ENCODE results near the gene UBE2M.

UBE2M gene

GRCh38 chr19:58570770-58571574, 12.6 kb upstream of the UBE2M start:
- no peak for DNase-seq (ENCODE audit: low spot score)

DNA sequence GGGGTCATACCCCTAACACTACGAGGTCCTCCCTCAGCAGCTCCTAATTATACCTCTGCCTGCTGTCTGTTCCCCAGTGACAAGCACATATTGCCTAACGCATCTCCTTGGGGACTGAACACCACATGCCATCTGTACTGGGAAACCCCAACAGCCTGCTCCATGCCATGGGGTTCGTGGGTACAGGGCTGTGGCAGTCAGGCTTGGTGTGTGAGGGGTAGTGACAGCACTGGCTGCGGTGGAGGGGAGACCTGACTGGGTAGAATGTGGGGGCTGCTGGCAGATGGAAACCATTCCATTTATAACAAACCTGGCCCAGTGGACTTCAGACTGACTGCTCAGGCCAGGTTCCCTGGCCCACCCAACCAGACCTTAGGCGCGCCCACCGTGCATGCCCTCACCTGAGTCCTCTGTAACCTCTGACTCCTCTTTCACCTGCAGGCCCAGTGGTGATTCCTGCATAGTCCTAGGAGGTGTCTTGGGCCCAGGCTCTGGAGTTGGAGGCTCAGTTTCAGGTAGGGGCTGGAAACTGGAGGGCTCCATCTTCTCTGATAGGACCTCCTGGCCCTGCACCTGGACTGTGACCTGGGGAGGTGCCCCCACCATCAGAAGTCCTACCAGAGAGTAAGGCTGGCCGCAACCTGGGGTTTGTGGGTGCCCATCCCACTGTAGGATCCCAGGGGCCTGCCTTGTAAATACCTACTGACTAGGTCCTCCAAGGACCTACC, 11.7 kb upstream of the UBE2M start:
- DNase-seq (ENCODE audit: low spot score): no peak

- no peak for DNase-seq (ENCODE audit: low spot score)
Measured at GRCh38 chr19:58569191-58569942, 11.0 kb upstream of the UBE2M start.

GRCh38 chr19:58568453-58569130, 10.2 kb upstream of the UBE2M start:
- no peak for DNase-seq (ENCODE audit: low spot score)

DNA sequence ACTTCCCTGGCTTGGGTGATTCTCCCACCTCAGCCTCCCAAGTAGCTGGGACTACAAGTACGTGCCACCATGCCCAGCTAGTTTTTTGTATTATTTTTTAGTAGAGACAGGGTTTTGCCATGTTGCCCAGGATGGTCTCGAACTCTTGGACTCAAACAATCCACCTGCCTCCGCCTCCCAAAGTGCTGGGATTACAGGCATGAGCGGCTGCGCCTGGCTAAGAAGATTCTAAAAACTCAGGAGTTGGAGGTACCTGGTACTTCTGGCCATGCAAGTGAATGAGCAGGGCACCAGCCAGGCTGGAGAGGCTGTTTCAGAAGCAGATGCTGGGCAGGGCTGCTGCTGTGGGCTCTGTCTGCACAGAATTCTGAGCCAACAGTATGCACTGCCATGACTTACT, 8.6 kb upstream of the UBE2M start:
- DNase-seq (ENCODE audit: low spot score): no peak

DNA sequence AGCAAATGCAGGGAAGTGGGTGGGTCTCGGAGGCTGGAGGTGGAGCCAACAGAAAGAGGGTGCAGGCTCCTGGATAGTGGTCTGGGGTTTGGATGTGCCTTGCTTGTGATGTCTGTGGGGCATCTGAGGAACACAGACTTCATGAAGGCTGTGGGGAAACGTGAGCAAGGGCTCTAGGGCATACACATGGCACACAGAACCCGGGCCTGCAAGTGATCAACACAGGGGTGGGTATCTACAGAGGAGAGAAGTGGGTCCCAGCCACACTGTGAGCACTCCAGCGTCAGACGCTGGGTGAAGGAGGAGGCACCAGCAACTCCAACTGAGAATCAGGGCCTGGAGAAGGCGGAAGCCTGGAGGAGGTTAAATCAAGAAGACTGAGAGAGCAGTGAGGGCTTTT, 5.4 kb upstream of the UBE2M start:
- DNase-seq (ENCODE audit: low spot score): no peak

- DNase-seq (ENCODE audit: low spot score): no peak
Measured at GRCh38 chr19:58563034-58563573, 4.7 kb upstream of the UBE2M start.

GRCh38 chr19:58562122-58563033, 4.0 kb upstream of the UBE2M start:
- no peak for DNase-seq (ENCODE audit: low spot score)

DNA sequence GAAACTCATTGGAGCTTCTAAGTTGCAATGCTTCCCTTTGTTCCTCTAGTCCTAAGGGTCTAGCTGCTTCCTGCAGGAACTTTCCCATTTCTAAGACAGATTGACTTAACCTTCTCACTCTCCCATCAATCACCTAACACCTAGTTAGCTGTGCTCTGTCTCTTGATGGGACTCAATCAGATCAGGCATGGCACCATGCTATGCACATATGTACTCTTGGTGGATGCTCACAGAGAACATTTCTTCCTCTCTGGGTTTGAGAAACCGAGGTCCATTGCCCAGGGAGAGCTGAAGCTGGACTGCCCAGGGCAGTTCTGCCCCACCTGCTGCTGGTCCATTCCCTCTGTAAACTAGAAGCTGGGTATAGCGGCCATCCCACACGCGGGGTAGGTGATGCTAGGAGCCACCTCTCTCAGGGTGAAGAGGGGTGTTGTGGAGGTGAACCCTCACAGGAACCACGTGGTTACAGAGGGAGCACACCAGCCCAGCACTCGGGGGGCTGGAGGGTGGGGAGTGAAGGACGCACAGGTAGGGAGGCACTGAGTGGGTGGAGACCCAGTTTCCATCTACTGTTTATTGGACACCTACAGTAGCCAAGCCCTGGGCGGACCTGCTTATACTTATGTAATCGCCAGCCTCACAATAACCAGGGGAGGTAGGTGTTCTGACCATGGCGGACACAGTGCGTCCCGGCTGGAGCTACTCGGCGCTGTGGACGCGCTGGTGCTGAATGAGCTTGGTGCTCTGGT, 3.1 kb upstream of the UBE2M start:
- no peak for DNase-seq (ENCODE audit: low spot score)

- no peak for DNase-seq (ENCODE audit: low spot score)
Measured at GRCh38 chr19:58560921-58561320, 2.5 kb upstream of the UBE2M start.

GRCh38 chr19:58560007-58560887, 1.8 kb upstream of the UBE2M start:
- DNase-seq (ENCODE audit: low spot score): no peak

- peak; percentile 90 for DNase-seq (ENCODE audit: low spot score)
Measured at GRCh38 chr19:58559275-58560006, 1.0 kb upstream of the UBE2M start.

GRCh38 chr19:58558623-58559274, 338 bp upstream of the UBE2M start:
- DNase-seq (ENCODE audit: low spot score): peak; percentile 97

DNA sequence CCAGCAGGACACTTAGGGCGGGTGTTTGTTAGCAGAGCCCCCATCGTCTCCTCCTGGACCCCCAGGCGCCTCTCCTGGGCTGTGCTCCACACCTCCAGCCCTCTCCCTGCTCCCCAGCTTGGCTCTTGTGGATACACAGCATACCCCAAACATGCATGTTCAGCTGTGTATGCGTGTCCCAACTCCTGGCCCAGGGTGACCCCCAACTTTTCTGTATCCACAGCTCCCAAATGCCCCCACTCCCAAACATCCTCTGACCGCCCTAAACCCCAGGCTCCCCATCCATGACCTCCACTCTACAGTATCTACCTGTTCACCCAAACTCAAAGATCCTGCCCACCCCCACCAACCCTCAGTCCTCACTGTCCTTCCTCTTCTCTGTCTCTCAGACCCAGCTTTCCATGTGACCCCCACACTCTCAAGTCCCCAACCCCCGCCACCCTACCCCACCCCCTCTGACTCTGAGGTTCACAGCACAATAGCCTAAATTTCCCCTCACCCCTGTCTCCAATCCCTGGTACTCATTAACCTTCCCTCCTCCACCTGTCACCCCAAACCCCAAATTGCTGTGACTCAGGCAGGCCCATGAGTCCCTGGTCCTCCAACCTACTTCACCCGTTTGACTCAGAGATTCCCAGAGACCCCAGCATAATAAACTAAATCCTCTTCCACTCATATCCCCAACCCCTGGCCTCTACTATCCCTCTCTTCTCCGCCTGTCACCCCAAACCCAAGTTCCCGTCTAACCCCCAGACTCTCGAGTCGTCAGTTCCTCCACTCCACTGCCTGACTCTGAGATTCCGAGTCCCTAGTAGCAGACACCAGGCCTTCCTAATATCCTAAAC, 968 bp downstream of the UBE2M start:
- DNase-seq (ENCODE audit: low spot score): no peak

DNA sequence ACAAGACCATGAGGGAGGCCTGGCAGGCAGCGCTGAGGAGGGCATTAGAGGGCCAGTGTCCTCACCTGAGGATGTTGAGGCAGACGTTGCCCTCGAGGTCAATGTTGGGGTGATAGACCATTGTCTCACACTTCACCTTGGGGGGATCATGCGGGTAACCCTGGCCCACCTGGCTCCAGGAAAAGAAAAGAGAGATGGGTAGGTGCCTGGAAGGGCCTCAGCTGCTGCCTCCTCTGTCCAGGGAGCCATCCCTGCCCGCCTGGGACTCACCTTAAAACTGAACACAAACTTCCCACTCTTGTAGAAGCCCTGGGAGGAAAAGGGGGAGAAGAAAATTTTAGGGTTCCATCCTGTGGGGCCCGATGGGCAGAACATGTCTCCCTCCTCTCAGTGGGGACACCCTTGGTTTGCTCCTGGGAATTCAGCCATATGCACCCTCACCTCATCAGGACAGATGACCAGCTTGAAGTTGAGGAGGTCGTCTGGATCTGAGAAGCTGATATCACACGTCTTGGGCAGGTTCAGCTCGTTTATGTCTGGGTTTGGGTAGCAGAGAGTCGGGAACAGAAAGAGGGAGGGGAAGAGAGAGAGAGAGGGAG, 1.7 kb downstream of the UBE2M start:
- DNase-seq (ENCODE audit: low spot score): no peak

DNA sequence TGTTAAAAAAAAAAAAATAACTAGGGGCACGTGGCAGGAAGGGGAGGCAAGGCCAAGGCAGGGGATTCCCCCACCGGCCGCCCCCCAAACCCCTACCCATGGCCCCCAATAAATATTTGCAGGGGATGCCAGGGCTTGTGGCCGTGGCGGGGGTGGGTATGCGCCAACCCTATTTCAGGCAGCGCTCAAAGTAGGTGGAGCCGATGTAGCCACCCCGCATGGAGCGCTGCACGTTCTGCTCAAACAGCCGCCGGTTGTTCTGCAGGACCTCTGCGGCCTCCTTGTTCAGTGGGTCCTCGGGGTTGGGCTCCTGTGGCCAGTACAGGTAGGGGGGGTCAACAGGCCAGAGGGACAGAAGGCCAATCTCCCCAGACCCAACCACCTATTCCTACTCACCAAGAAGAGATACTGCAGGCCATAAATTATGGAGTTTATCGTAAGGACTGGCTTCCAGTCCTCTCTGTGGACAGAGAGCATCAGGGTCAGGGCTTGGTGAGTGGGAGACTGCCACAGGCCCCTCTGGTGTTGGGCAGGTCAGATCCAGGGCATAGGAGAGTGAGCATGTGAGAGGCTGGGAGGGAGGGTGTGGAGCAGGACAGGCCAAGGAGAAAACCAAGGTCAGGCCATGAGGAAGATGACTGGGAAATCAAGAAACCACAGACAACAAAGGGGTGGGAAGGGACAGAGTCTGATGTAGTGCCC, 2.3 kb downstream of the UBE2M start:
- no peak for DNase-seq (ENCODE audit: low spot score)
